H9 (cell line): ENCODE data around the gene GNB4. TPM values are rescaled to one million over a fixed set of nuclear protein-coding genes. Genes with fewer than 3 reads are reported as not detected.

Source experiments
- DNase-seq: peaks from one replicate; pipeline ENCODE4 v3.0.0-alpha.2; 2017
- H2AFZ ChIP-seq: one replicate; pipeline ENCODE4 v1.6.1; 2013; ENCODE audit warnings: mild to moderate bottlenecking, low read length, control low read depth, moderate library complexity
- H2AK5ac ChIP-seq: 2 replicates; pipeline ENCODE4 v1.6.1; 2013; ENCODE audit warnings: low read length, control low read depth, mixed read lengths; ENCODE audit not compliant: insufficient read length
- H2BK120ac ChIP-seq: one replicate; pipeline ENCODE4 v1.6.1; 2013; ENCODE audit warnings: low read depth, mild to moderate bottlenecking, low read length, control low read depth, inconsistent platforms; ENCODE audit not compliant: poor library complexity, severe bottlenecking
- H2BK12ac ChIP-seq: 2 replicates; pipeline ENCODE4 v1.6.1; 2013; ENCODE audit warnings: low read length, control low read depth, mixed read lengths, low read depth; ENCODE audit not compliant: insufficient read length
- H2BK15ac ChIP-seq: 2 replicates; pipeline ENCODE4 v1.6.1; 2013; ENCODE audit warnings: low read depth, low read length, control low read depth
- H2BK20ac ChIP-seq: one replicate; pipeline ENCODE4 v1.6.1; 2013; ENCODE audit warnings: low read depth, mild to moderate bottlenecking, low read length, control low read depth, inconsistent platforms; ENCODE audit not compliant: poor library complexity, severe bottlenecking
- H2BK5ac ChIP-seq: 2 replicates; pipeline ENCODE4 v1.6.1; 2013; ENCODE audit warnings: low read length, control low read depth, mixed read lengths; ENCODE audit not compliant: insufficient read length
- H3K14ac ChIP-seq: 2 replicates; pipeline ENCODE4 v1.6.1; 2013; ENCODE audit warnings: low read length, control low read depth; ENCODE audit not compliant: insufficient read depth
- H3K18ac ChIP-seq: 2 replicates; pipeline ENCODE4 v1.6.1; 2013; ENCODE audit warnings: low read depth, mild to moderate bottlenecking, mixed read lengths, low read length, control low read depth; ENCODE audit not compliant: insufficient read length
- H3K23ac ChIP-seq: 2 replicates; pipeline ENCODE4 v1.6.1; 2013; ENCODE audit warnings: low read length, control low read depth, mixed read lengths, low read depth; ENCODE audit not compliant: insufficient read length
- H3K23me2 ChIP-seq: 2 replicates; pipeline ENCODE4 v1.6.1; 2013; ENCODE audit warnings: low read depth, mild to moderate bottlenecking, mixed read lengths, low read length, control low read depth; ENCODE audit not compliant: insufficient read length, poor library complexity, severe bottlenecking
- H3K27ac ChIP-seq: 2 replicates; pipeline ENCODE4 v1.5.1; 2013; ENCODE audit warnings: low read length, control low read depth, mixed read lengths, low read depth; ENCODE audit not compliant: insufficient read length
- H3K27me3 ChIP-seq: 2 replicates; pipeline ENCODE4 v1.6.1; 2013; ENCODE audit warnings: low read length, control low read depth, inconsistent platforms; ENCODE audit not compliant: insufficient read depth
- H3K4ac ChIP-seq: 2 replicates; pipeline ENCODE4 v1.6.1; 2013; ENCODE audit warnings: low read depth, mild to moderate bottlenecking, control low read depth, inconsistent platforms, low read length, moderate library complexity
- H3K4me1 ChIP-seq: 2 replicates; pipeline ENCODE4 v1.6.1; 2013; ENCODE audit warnings: low read length, control low read depth, inconsistent platforms; ENCODE audit not compliant: insufficient read depth
- H3K4me2 ChIP-seq: 2 replicates; pipeline ENCODE4 v1.6.1; 2013; ENCODE audit warnings: low read length, control low read depth, mixed read lengths; ENCODE audit not compliant: insufficient read length, insufficient read depth
- H3K56ac ChIP-seq: 2 replicates; pipeline ENCODE4 v1.6.1; 2013; ENCODE audit warnings: low read depth, mild to moderate bottlenecking, mixed read lengths, low read length, control low read depth; ENCODE audit not compliant: insufficient read length
- H3K79me1 ChIP-seq: 2 replicates; pipeline ENCODE4 v1.6.1; 2013; ENCODE audit warnings: low read depth, mild to moderate bottlenecking, moderate library complexity, low read length, control low read depth, inconsistent platforms; ENCODE audit not compliant: insufficient read depth, poor library complexity, severe bottlenecking
- H3K79me2 ChIP-seq: 2 replicates; pipeline ENCODE4 v1.6.1; 2013; ENCODE audit warnings: low read length, control low read depth, inconsistent platforms; ENCODE audit not compliant: insufficient read depth
- H3K9ac ChIP-seq: 2 replicates; pipeline ENCODE4 v1.6.1; 2013; ENCODE audit warnings: low read length, control low read depth, mixed read lengths; ENCODE audit not compliant: insufficient read length; ENCODE audit errors: extremely low read depth
- H3K9me3 ChIP-seq: one replicate; pipeline ENCODE4 v1.6.1; 2013; ENCODE audit warnings: low read depth, low read length, inconsistent platforms; ENCODE audit not compliant: control insufficient read depth
- H3T11ph ChIP-seq: one replicate; pipeline ENCODE4 v1.6.1; 2013; ENCODE audit warnings: mild to moderate bottlenecking, low read length, control low read depth, inconsistent platforms
- H4K20me1 ChIP-seq: one replicate; pipeline ENCODE4 v1.6.1; 2013; ENCODE audit not compliant: control insufficient read depth, insufficient read length, insufficient read depth
- H4K5ac ChIP-seq: 2 replicates; pipeline ENCODE4 v1.6.1; 2013; ENCODE audit warnings: low read depth, mild to moderate bottlenecking, mixed read lengths, low read length, control low read depth; ENCODE audit not compliant: insufficient read length
- H4K8ac ChIP-seq: replicated peaks from 2 replicates; pipeline ENCODE4 v1.6.1; 2013; ENCODE audit warnings: low read length, control low read depth, mixed read lengths, low read depth; ENCODE audit not compliant: insufficient read length
- H4K91ac ChIP-seq: 2 replicates; pipeline ENCODE4 v1.6.1; 2013; ENCODE audit warnings: low read depth, mild to moderate bottlenecking, moderate library complexity, mixed read lengths, low read length, control low read depth; ENCODE audit not compliant: insufficient read length
- H3K27ac Mint-ChIP-seq, 3 experiments: 2 replicates in 2 of 3; 3 replicates in 1 of 3; pipeline ENCODE4 v1.8.0; 2020 to 2021; ENCODE audit warnings: mixed read lengths in 3 of 3, mild to moderate bottlenecking in 1 of 3, moderate library complexity in 1 of 3
- H3K27me3 Mint-ChIP-seq: 2 replicates; pipeline ENCODE4 v1.8.0; 2021; ENCODE audit warnings: low read depth, mild to moderate bottlenecking, moderate library complexity, mixed read lengths
- H3K36me3 Mint-ChIP-seq, 3 experiments: 2 replicates in 2 of 3; 3 replicates in 1 of 3; pipeline ENCODE4 v1.8.0; 2020 to 2021; ENCODE audit warnings: low read depth in 3 of 3, mixed read lengths in 3 of 3; ENCODE audit not compliant: insufficient read depth in 1 of 3
- H3K4me1 Mint-ChIP-seq, 2 experiments: 2 replicates each; pipeline ENCODE4 v1.8.0; 2020; ENCODE audit warnings: mixed read lengths in 2 of 2
- H3K4me3 Mint-ChIP-seq, 2 experiments: 2 replicates in 1 of 2; 3 replicates in 1 of 2; pipeline ENCODE4 v1.8.0; 2020 to 2021; ENCODE audit warnings: mild to moderate bottlenecking in 2 of 2, mixed read lengths in 2 of 2, moderate library complexity in 1 of 2
- H3K9me3 Mint-ChIP-seq, 2 experiments: 2 replicates in 1 of 2; 3 replicates in 1 of 2; pipeline ENCODE4 v1.8.0; 2020; ENCODE audit warnings: mild to moderate bottlenecking in 2 of 2, mixed read lengths in 2 of 2, moderate library complexity in 1 of 2
- WGBS: extraction: QIAGEN DNeasy Blood & Tissue Kit; methylation state at CpG from one replicate; pipeline ENCODE4 v1.1.7; 2013; ENCODE audit warnings: missing lambda C conversion rate, low lambda C conversion rate, mixed read lengths; ENCODE audit not compliant: insufficient read length; ENCODE audit errors: extremely low coverage; 5-methylcytosine and 5-hydroxymethylcytosine counted together
- total RNA-seq: library from RNA; stranded (reverse); gene quantifications from 2 replicates; pipeline ENCODE4 v1.2.1, GENCODE V29; 2021
- TF ChIP-seq, protein P1 (sequence below): fragments of 200-600 bp; sonication (generic); conservative IDR thresholded peaks from 3 replicates; pipeline ENCODE4 v1.8.0; 2021; ENCODE audit warnings: antibody characterized with exemption, mild to moderate bottlenecking

Gene GNB4
- total RNA-seq, 1 experiment from 2014 or later, result 25.0 TPM

DNA sequence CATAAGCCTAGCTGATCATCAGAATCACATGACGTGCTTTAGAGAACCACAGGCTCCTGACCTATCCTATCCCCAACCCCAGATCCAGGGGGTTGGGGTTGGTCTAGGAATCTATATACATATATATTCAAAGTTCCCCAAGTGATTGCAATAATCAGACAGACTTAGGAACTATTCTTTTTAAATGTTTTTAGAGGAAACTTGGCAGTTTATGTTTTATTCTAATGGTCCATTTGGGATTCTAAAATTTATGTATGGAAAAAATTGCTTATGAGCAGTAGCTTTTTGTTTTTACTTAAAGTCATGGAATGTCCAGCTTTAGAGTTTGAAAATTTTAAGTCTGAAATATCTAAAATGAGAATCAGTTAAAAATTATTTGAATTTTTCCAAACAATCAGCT is 81.6 kb downstream of the GNB4 start:
- Histone ChIP-seq H3K56ac (no peak overlapping the region), H3K27me3 (no peaks in the 10 kb centered on the region), H2AFZ (no peak overlapping the region), H3K4ac (no peak overlapping the region), H3K79me2 (no peaks in the 10 kb centered on the region), H3K23ac (no peak overlapping the region), H3K27ac (no peak overlapping the region), H2BK12ac (no peak overlapping the region), H2BK5ac (no peak overlapping the region), H2BK20ac (no peak overlapping the region), H3K4me2 (no peak overlapping the region), H4K20me1 (no peaks in the 10 kb centered on the region), H3K9me3 (no peaks in the 10 kb centered on the region), H2BK120ac (no peak overlapping the region), H2BK15ac (no peak overlapping the region), H3T11ph (no peak overlapping the region), H4K8ac (no peak overlapping the region), H4K5ac (no peak overlapping the region), H3K4me1 (no peaks in the 10 kb centered on the region), H3K18ac (no peak overlapping the region), H4K91ac (no peak overlapping the region), H3K14ac (no peak overlapping the region), H3K79me1 (no peaks in the 10 kb centered on the region), H2AK5ac (no peak overlapping the region), H3K9ac (no peak overlapping the region), H3K23me2 (no peaks in the 10 kb centered on the region)
- Mint-ChIP-seq H3K4me1 (no peaks in the 10 kb centered on the region), H3K36me3 (peaks cover 8 to 19% (median 14%) of the 10 kb centered on the region in 3 experiments; a peak in 5 of 7 replicates), H3K27ac (no peak overlapping the region), H3K4me3 (no peak overlapping the region), H3K27me3 (no peaks in the 10 kb centered on the region), H3K9me3 (no peaks in the 10 kb centered on the region)
- no CpG with 5 or more reads among the region's 1 CpG for WGBS
- DNase-seq, result no peak
- TF ChIP-seq, protein P1, sequence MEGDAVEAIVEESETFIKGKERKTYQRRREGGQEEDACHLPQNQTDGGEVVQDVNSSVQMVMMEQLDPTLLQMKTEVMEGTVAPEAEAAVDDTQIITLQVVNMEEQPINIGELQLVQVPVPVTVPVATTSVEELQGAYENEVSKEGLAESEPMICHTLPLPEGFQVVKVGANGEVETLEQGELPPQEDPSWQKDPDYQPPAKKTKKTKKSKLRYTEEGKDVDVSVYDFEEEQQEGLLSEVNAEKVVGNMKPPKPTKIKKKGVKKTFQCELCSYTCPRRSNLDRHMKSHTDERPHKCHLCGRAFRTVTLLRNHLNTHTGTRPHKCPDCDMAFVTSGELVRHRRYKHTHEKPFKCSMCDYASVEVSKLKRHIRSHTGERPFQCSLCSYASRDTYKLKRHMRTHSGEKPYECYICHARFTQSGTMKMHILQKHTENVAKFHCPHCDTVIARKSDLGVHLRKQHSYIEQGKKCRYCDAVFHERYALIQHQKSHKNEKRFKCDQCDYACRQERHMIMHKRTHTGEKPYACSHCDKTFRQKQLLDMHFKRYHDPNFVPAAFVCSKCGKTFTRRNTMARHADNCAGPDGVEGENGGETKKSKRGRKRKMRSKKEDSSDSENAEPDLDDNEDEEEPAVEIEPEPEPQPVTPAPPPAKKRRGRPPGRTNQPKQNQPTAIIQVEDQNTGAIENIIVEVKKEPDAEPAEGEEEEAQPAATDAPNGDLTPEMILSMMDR, result no peak
